Right lobe of liver (tissue), 4 donors: ENCODE data around the gene WDR90.

Experiments
- POLR2A ChIP-seq: fragments of 450-650 bp; IDR thresholded peaks from one replicate; pipeline ENCODE4 v1.6.1; 2017; ENCODE audit warnings: antibody characterized with exemption, mild to moderate bottlenecking
- TF ChIP-seq, protein P1 (sequence below), 4 donors: fragments of 200-600 bp in 3 of 4; fragments of 450-650 bp in 1 of 4; IDR thresholded peaks; one replicate each; pipeline versions ENCODE4 v1.5.1 to v1.8.0; 2016 to 2022; ENCODE audit warnings: antibody characterized with exemption in 4 of 4, mild to moderate bottlenecking in 2 of 4
- donor health status: DM: no; HTN: no; CAD: no.
- donor health status: DM: no; HTN: no; CAD: no.
- donor health status: DM: no; HTN: yes; CAD: no.

DNA sequence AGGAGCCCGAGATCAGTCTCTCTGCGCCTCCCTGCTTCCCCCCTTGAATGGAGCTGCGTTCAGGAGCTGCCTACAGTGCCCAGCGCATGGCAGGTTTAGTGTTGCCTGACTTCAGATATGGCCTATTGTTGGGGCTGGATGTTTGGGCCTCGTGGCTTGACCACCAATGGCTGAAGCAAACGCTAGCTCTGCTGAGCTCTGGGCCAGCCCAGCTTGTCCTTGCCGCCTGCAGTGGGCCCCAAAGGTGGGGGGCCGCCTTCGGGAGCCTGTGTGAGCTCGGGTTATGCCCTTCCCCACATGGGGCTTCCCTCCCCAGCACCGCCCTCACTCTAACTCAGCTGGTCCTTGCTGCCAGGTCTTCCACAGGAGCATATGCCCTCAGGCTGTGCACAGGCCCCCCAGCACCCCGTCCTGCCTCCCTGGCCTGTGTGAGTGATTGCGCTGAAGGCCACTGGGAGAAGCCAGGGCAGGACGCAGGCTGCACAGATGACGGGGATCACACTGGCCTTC lies 11.1 kb upstream of the WDR90 start:
- no peak for TF ChIP-seq POLR2A
- TF ChIP-seq, protein P1, sequence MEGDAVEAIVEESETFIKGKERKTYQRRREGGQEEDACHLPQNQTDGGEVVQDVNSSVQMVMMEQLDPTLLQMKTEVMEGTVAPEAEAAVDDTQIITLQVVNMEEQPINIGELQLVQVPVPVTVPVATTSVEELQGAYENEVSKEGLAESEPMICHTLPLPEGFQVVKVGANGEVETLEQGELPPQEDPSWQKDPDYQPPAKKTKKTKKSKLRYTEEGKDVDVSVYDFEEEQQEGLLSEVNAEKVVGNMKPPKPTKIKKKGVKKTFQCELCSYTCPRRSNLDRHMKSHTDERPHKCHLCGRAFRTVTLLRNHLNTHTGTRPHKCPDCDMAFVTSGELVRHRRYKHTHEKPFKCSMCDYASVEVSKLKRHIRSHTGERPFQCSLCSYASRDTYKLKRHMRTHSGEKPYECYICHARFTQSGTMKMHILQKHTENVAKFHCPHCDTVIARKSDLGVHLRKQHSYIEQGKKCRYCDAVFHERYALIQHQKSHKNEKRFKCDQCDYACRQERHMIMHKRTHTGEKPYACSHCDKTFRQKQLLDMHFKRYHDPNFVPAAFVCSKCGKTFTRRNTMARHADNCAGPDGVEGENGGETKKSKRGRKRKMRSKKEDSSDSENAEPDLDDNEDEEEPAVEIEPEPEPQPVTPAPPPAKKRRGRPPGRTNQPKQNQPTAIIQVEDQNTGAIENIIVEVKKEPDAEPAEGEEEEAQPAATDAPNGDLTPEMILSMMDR (IDR thresholded peaks at IDR 0.05), result no peak
